Endothelial cell of umbilical vein (primary cell): ENCODE measurements around the gene BCAR3. TPM values are rescaled to one million over a fixed set of nuclear protein-coding genes. Genes with fewer than 3 reads are reported as not detected.

Experiments
- BruUV-seq: library from RNA; stranded (reverse); fragments of 400-500 nt; replicated peaks from 2 replicates; lab custom pipeline; 2021; lab: Mats Ljungman, UMichigan
- CTCF ChIA-PET: fragments of 300-600, 350-600 bp; sonication (Branson Sonifier 250); formaldehyde crosslinking; loops from one replicate; lab custom pipeline; 2021; ENCODE audit warnings: antibody characterized with exemption, inconsistent platforms; lab: Charles Lee
- POLR2A ChIA-PET: fragments of 300-600, 350-600 bp; sonication (Branson Sonifier 250); formaldehyde crosslinking; loops from one replicate; lab custom pipeline; 2021; ENCODE audit warnings: antibody characterized with exemption, inconsistent platforms; lab: Charles Lee
- DNase-seq: peaks from one replicate; pipeline ENCODE4 v3.0.0-alpha.2; 2011; ENCODE audit warnings: low read depth, low spot score
- FAIRE-seq: peaks from 2 replicates; lab custom pipeline; 2011; peaks lifted over from hg19 to GRCh38; lab: Jason Lieb, UNC
- H2AFZ ChIP-seq: 2 replicates; pipeline ENCODE4 v1.6.0; 2012; ENCODE audit warnings: low read depth, low read length, control low read depth, inconsistent platforms
- H3K27ac ChIP-seq: 2 replicates; pipeline ENCODE4 v1.5.1; 2011; ENCODE audit warnings: low read depth, mild to moderate bottlenecking, control low read depth, low read length, moderate library complexity; ENCODE audit not compliant: insufficient read depth
- H3K27me3 ChIP-seq, 2 experiments: 2 replicates each; pipeline versions ENCODE4 v1.6.0 to v1.6.1; 2011; ENCODE audit warnings: low read length in 2 of 2, mixed read lengths in 1 of 2; ENCODE audit not compliant: control insufficient read depth in 2 of 2, insufficient read depth in 2 of 2
- H3K36me3 ChIP-seq, 2 experiments: 2 replicates in 1 of 2; 3 replicates in 1 of 2; pipeline ENCODE4 v1.5.1; 2011; ENCODE audit warnings: low read length in 2 of 2, mild to moderate bottlenecking in 1 of 2, moderate library complexity in 1 of 2; ENCODE audit not compliant: control insufficient read depth in 2 of 2, insufficient read depth in 2 of 2; ENCODE audit errors: extremely low read depth in 1 of 2
- H3K4me1 ChIP-seq: 3 replicates; pipeline ENCODE4 v1.5.1; 2011; ENCODE audit warnings: mild to moderate bottlenecking, low read length; ENCODE audit not compliant: control insufficient read depth, insufficient read depth; ENCODE audit errors: extremely low read depth
- H3K4me2 ChIP-seq: 2 replicates; pipeline ENCODE4 v1.6.1; 2011; ENCODE audit warnings: low read length, control low read depth, mixed read lengths; ENCODE audit not compliant: insufficient read depth
- H3K4me3 ChIP-seq, 3 experiments: fragments of 200-600 bp in 1 of 3; sonication (generic), shearing (Covaris generic) in 1 of 3; replicated peaks in 1 of 3; 2 replicates each; pipeline ENCODE4 v1.5.1; 2011 to 2016; ENCODE audit warnings: control low read depth in 3 of 3, low read length in 3 of 3, mild to moderate bottlenecking in 2 of 3, inconsistent platforms in 1 of 3, low read depth in 1 of 3, moderate library complexity in 1 of 3; ENCODE audit not compliant: insufficient read depth in 1 of 3
- H3K79me2 ChIP-seq: 2 replicates; pipeline ENCODE4 v1.6.0; 2012; ENCODE audit warnings: low read length, inconsistent platforms; ENCODE audit not compliant: control insufficient read depth, insufficient read depth
- H3K9ac ChIP-seq: replicated peaks from 2 replicates; pipeline ENCODE3; 2011; ENCODE audit warnings: low read length, control low read depth; ENCODE audit not compliant: insufficient read depth; ENCODE audit errors: extremely low read depth
- H3K9me1 ChIP-seq: replicated peaks from 3 replicates; pipeline ENCODE4 v1.6.0; 2011; ENCODE audit warnings: mild to moderate bottlenecking, low read length; ENCODE audit not compliant: control insufficient read depth, insufficient read depth; ENCODE audit errors: extremely low read depth
- H3K9me3 ChIP-seq: replicated peaks from 2 replicates; pipeline ENCODE4 v1.5.1; 2012; ENCODE audit warnings: low read length, inconsistent platforms; ENCODE audit not compliant: control insufficient read depth, insufficient read depth
- H4K20me1 ChIP-seq: replicated peaks from 2 replicates; pipeline ENCODE3; 2011; ENCODE audit warnings: mild to moderate bottlenecking, low read length; ENCODE audit not compliant: control insufficient read depth, insufficient read depth; ENCODE audit errors: extremely low read depth
- EZH2 ChIP-seq: IDR thresholded peaks from 2 replicates; pipeline ENCODE4 v1.6.1; 2012; ENCODE audit warnings: borderline replicate concordance, low read depth, mild to moderate bottlenecking, moderate library complexity, low read length, inconsistent platforms; ENCODE audit not compliant: severe bottlenecking
- FOS ChIP-seq: IDR thresholded peaks from 2 replicates; pipeline ENCODE4 v1.6.1; 2011; ENCODE audit warnings: mild to moderate bottlenecking, low read length, moderate library complexity, borderline replicate concordance; ENCODE audit not compliant: insufficient read depth
- GATA2 ChIP-seq: IDR thresholded peaks from 2 replicates; pipeline ENCODE4 v1.7.0; 2011; ENCODE audit warnings: low read depth, mild to moderate bottlenecking, moderate library complexity, mixed read lengths, low read length; ENCODE audit not compliant: insufficient read length, insufficient read depth
- JUN ChIP-seq: IDR thresholded peaks from 2 replicates; pipeline ENCODE4 v1.6.1; 2011; ENCODE audit warnings: borderline replicate concordance, low read depth; ENCODE audit not compliant: insufficient read length, insufficient read depth
- MYC ChIP-seq: IDR thresholded peaks from one replicate; pipeline ENCODE4 v1.6.1; 2011; ENCODE audit warnings: mild to moderate bottlenecking, low read depth, low read length
- POLR2A ChIP-seq: IDR thresholded peaks from 2 replicates; pipeline ENCODE4 v1.6.1; 2012; ENCODE audit warnings: low read depth, mild to moderate bottlenecking, control low read depth, low read length
- POLR2AphosphoS5 ChIP-seq: IDR thresholded peaks from 2 replicates; pipeline ENCODE4 v1.6.1; 2012; ENCODE audit warnings: low read depth, mild to moderate bottlenecking, control low read depth, low read length, moderate library complexity; ENCODE audit not compliant: insufficient read depth
- dilution Hi-C: fragments of 300-500 bp; cut with MboI; formaldehyde crosslinking; loops from one replicate; pipeline ENCODE4 v1.15.0; 2019; ENCODE audit warnings: low sequenced_read_pairs; ENCODE audit not compliant: extremely low pct_ligation_motif_present
- intact Hi-C: fragments of 100-400 bp; cut with micrococcal nuclease; formaldehyde crosslinking; loops from one replicate; pipeline ENCODE4 v1.10.0; 2022
- polyA plus RNA-seq, 4 experiments: library from polyadenylated mRNA; depleted of rRNA in 3 of 4; stranded (reverse) in 3 of 4; unstranded in 1 of 4; fragments of >200 nt; gene quantifications; 2 replicates each; pipeline versions ENCODE4 v1.2.1 to v1.2.3, GENCODE V29; 2011 to 2012; ENCODE audit warnings: missing spikeins in 1 of 4
- total RNA-seq: library from RNA; stranded (reverse); gene quantifications from 2 replicates; pipeline ENCODE4 v1.2.3, GENCODE V29; 2021
- TF ChIP-seq, protein P1 (sequence below): IDR thresholded peaks from 2 replicates; pipeline ENCODE4 v1.6.1; 2011; ENCODE audit not compliant: insufficient read depth, insufficient read length
- TF ChIP-seq, protein P2 (sequence below), 2 donors: IDR thresholded peaks; 1 replicate in 1 of 2; 2 replicates in 1 of 2; pipeline ENCODE4 v1.5.1; 2011; ENCODE audit warnings: low read length in 2 of 2, mild to moderate bottlenecking in 2 of 2, moderate library complexity in 2 of 2, control low read depth in 1 of 2, inconsistent platforms in 1 of 2, low read depth in 1 of 2; ENCODE audit not compliant: insufficient read depth in 1 of 2; ENCODE audit errors: extremely low read depth in 1 of 2

Gene BCAR3
- total and polyA plus RNA-seq, 2 donors (not counting 3 experiments of a cell fraction or from before 2014, with no cell fraction given): 17.5 to 32.9 TPM

DNA sequence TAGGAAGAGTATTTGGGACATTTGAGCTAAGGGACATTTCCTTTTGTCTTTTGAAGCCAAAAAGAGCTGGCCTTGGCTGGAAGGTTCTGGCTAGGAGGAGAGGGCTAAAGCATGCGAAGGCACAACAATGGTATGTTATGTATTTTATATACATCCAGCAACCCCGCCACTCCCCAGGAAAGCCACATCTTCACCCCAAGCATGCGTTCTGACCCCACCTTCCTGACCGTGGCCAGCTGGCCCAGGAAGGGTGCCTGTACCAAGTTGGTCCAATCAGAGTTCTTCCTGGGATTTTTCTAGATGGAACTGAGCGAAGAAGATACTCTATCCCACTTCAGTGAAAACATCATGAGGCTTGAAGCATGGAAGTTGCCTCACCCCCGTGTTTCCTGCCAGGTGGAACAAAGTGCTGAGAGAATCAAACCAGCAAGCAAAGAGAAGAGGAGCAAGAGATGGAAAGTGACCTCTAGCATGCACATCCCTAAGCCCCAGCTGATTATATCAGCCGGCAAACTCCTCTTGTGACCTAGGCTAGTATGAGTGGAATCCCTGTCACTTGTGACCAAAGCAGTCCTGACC, 82.7 kb downstream of the BCAR3 start:
- Histone ChIP-seq H3K4me1 (peaks cover 3% of the 10 kb centered on the region), H3K27ac (no peak overlapping the region), H3K4me3 (no peak overlapping the region), H3K79me2 (peaks cover 99% of the 10 kb centered on the region), H3K27me3 (no peaks in the 10 kb centered on the region), H3K9me3 (no peaks in the 10 kb centered on the region), H3K9me1 (no peaks in the 10 kb centered on the region), H2AFZ (no peak overlapping the region), H3K36me3 (no peaks in the 10 kb centered on the region), H3K4me2 (no peak overlapping the region), H4K20me1 (peaks cover 4% of the 10 kb centered on the region), H3K9ac (no peak overlapping the region)
- intact Hi-C loops: no loop called here
- FAIRE-seq: no peak
- ChIA-PET POLR2A (no interaction called here), CTCF (interaction anchor here (0.7 to 1.4 kb wide), 4 partner anchors 9 to 229 kb away, joined by 3 read pairs; no protein-coding TSS in a partner anchor)
- BruUV-seq: no TSS peak
- DNase-seq: no peak
- dilution Hi-C loops: no loop called here
- TF ChIP-seq MYC (no peak), GATA2 (no peak), JUN (no peak), POLR2A (no peak), EZH2 (no peak), POLR2AphosphoS5 (no peak), FOS (no peak)
- TF ChIP-seq, protein P1, sequence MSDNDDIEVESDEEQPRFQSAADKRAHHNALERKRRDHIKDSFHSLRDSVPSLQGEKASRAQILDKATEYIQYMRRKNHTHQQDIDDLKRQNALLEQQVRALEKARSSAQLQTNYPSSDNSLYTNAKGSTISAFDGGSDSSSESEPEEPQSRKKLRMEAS: no peak
- TF ChIP-seq, protein P2, sequence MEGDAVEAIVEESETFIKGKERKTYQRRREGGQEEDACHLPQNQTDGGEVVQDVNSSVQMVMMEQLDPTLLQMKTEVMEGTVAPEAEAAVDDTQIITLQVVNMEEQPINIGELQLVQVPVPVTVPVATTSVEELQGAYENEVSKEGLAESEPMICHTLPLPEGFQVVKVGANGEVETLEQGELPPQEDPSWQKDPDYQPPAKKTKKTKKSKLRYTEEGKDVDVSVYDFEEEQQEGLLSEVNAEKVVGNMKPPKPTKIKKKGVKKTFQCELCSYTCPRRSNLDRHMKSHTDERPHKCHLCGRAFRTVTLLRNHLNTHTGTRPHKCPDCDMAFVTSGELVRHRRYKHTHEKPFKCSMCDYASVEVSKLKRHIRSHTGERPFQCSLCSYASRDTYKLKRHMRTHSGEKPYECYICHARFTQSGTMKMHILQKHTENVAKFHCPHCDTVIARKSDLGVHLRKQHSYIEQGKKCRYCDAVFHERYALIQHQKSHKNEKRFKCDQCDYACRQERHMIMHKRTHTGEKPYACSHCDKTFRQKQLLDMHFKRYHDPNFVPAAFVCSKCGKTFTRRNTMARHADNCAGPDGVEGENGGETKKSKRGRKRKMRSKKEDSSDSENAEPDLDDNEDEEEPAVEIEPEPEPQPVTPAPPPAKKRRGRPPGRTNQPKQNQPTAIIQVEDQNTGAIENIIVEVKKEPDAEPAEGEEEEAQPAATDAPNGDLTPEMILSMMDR (IDR thresholded peaks at IDR 0.05; ENCODE audit: extremely low read depth in 1 of 2, insufficient read depth in 1 of 2, low read depth in 1 of 2, low read length in 2 of 2): no peak
